ENCODE measurements around the gene CD163.
"Not testable (repeated sequence)": the region's sequence is repeated elsewhere in the genome, so short reads cannot be mapped to it uniquely, and the experiment has no call there.

CD163 gene

DNA sequence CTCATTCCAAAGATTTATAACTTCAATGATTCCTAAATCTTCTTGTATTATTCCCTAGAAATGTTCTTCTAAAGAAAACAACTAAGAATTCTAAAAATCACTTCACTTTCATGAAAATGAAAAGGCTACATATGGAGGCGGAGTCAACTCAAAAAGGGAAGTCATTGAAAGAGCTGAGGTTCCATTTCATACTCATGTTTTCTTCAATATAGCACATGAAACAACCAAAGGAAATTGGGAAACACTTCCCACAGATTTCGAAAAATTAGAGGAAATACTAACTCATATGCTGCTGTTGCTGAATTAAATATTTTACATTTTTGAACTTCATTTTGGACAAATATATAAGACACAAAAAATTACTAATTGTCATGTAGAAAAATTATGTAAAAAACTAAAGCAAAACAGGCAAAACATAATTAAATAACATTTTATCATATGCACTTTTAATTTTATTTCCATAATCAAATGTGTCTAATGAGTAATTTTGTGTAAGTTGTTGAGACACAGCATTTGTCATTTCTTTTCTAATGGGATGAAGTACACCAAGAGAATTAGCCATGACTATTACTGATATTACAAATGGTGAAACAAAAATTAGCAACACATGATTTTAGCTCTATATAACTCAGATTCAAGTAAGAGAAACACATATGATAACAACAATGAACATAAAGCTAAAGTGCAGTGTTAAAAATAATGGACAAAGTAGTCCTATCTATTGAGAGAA is at the start of gene CD163:
CD163 (minus strand) TSS at position 92 of the 730 bp plus-strand sequence; CDS start at position 5, 87 bp downstream.
- no peak for DNase-seq

DNA sequence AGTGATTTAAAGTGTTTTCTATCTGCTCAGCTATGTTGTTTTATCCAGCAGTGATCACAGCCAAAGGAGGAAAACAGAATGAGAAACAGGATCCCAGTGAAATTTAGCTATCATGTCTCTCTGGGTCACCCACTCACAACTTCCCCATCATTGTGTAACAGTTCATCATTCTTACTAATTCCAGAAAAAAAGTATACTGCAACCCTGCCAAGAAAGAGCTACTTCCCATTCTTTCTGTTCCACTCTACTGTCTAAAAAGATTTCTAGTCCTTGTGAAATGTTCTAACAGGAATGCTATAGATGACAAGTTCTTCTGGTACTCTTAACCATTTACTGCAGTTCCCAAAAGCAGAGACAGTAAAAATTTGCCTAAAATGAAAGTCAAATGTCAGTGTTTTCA is 39.2 kb upstream of the CD163 start:
- no peak for DNase-seq

DNA sequence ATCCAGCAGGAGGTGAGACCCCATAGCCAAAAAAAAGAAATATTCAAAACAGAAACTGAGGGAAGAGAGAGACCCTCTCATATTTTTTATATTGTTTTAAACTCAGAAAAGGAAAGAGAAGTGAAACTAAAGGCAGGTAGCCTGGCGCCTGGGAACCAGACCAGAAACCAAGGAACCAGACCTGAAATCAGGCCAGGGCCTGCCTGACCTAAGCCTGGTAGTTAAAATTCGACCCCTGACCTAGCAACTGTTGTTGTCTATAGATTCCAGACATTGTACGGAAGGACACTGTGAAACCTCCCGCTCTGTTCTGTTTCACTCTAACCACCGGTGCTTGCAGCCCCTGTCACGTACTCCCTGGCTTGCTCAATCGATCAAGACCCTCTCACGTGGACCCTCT is 38.5 kb upstream of the CD163 start:
- DNase-seq: no peak

DNA sequence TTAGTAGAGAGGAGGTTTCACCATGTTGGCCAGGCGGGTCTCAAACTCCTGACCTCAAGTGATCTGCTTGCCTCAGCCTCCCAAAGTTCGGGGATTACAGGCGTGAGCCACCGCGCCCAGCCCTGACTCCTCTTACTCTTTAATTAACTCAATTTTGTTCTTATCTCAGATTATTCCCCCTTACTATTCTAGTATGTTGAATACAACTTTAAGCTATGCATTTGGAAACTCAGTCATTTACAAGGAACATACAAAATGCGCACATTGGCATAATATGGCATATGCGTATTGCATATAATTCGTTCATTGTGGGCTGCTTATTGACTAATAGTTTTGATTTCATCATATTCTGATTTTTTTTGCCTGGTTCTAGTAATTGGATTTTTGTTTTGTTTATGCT is 10.8 kb upstream of the CD163 start:
- no peak for DNase-seq

DNA sequence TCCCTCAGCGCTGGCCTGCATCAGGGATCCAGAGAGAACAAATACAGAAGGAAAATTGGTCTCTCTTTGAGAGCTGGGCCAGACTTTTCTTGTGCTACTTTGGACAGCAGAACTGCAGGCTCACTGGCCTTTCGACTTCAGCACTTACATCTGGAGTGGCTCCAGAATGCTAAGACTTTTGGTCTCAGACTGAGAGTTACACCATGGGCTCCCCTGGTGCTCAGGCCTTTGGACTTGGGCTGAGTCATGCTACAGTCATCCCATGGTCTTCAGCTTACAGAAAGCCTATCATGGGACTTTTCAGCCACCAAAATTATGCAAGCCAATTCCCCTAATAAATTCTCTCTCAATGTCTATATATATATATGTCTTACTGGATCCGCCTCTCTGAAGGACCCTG is 9.0 kb upstream of the CD163 start:
- DNase-seq: no peak

DNA sequence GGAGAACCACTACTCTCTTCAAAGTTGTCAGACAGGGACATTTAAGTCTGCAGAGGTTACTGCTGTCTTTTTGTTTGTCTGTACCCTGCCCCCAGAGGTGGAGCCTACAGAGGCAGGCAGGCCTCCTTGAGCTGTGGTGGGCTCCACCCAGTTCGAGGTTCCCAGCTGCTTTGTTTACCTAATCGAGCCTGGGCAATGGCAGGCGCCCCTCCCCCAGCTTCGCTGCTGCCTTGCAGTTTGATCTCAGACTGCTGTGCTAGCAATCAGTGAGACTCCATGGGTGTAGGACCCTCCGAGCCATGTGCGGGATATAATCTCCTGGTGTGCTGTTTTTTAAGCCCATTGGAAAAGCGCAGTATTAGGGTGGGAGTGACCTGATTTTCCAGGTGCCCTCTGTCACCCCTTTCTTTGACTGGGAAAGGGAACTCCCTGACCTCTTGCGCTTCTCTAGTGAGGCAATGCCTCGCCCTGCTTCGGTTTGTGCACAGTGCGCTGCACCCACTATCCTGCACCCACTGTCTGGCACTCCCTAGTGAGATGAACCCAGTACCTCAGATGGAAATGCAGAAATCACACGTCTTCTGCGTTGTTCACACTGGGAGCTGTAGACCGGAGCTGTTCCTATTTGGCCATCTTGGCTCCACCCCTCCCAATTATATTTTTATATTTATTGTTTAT is 6.4 kb upstream of the CD163 start:
- not testable (repeated sequence) for DNase-seq

DNA sequence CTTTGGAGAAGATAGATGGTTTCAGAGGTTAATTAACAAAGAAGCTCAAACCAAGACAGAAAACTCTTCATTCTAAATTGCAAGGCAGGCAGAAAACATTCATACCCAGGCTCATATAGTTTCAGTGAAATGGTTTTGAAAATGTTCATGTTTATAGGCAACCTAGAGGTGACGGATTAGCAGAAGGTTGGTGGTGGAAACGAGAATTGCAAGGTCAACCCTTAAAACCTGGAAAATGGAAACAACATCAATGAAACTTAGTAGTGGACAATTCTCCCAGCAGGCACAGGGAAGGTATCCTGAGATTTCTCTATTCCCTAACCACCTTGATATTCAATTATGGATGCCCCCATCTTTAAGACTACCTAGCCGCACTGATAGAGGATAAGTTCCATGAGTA is 965 bp downstream of the CD163 start:
- no peak for DNase-seq

DNA sequence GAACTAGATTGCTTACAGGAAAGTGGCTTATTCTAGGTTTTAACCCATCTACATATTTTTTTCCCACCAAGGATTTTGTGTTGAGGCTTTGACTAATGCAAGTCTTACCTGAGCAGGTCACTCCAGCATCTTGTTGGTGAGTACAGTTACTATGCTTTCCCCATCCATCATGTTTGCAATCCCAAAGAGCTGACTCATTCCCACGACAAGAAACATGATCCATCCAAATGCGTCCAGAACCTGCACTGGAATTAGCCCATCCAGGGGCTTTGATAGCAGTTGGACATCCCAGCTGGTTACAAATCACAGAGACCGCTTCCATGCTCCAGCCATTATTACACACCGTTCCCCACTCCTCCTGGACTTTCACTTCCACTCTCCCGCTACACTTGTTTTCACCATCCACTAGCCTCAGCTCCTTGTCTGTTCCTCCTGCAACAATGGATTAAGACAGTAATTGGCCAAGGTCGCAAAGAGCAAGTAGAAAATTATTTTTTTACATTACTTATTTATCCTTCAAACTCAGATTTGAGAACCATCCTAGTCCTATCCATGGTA is 2.5 kb downstream of the CD163 start:
- DNase-seq: no peak

DNA sequence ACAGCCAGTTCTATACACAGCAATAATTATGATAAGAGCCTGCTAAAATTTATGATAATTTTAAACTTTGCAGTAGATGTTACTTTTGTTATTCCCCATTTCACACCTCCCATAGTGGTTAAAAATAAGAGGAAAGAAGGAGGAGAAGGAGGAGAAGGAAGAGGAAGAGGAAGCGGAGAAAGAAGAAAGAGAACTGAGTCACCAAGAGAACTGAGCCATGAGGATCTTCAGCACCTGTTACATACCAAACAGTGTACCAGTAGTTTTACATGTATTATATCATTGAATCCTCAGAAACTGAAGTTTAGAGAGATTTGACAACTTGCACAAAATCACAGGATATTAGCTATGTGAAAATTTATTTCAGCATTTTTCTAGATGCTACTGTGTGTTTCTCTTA is 3.9 kb downstream of the CD163 start:
- no peak for DNase-seq

DNA sequence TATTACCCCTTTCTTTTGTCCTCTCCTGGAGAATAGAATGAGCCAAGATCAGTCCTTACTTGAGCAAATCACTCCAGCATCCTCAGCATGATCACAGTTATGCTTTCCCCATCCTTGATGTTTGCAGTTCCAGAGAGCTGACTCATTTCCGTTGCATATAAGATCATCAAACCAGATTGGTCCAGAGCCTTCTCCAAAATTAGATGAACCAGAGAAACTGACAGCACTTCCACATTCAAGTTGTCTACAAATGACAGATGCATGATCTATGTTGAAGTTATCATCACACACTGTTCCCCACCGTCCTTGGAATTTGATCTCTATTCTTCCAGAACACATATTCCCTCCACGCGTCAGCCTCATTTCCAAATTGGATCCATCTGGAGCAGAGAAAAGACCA is 4.8 kb downstream of the CD163 start:
- no peak for DNase-seq

DNA sequence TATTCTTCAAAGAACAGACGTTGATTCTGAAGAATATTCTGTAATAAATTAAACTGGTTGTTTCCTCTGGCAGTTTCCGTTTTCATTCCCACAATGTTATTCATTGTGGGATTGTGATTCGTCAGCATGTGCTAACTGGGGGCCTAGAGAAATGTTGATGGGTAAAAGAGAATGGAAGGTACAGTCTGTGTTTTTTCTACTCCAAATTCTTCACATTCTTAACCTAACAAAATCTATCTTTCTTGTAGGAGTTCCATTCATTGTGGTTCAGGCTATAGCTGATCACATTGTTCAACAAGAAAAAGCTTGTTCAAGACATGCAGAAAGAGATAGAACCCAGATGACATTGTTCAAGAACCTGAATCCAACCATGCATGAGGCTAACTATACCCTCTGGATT is 5.9 kb downstream of the CD163 start:
- DNase-seq: no peak

DNA sequence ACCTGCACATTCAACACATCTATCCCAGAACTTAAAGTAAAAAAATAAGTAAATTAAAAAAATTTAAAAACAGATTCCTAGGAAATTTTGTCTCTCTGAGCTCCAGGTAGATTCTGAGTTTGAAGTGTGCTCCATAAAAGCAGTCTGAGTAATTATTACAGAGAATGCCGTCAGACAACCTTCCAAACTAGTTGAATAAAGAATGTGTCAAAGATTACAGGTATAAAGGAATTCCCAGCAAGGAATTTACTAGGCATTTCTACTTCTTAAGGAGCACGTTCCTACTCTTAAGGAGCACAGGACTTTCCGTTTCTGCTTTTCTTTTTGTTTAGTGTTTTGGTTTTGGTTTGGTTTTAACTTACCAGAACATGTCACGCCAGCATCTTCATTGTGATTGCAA is 7.1 kb downstream of the CD163 start:
- DNase-seq: no peak

DNA sequence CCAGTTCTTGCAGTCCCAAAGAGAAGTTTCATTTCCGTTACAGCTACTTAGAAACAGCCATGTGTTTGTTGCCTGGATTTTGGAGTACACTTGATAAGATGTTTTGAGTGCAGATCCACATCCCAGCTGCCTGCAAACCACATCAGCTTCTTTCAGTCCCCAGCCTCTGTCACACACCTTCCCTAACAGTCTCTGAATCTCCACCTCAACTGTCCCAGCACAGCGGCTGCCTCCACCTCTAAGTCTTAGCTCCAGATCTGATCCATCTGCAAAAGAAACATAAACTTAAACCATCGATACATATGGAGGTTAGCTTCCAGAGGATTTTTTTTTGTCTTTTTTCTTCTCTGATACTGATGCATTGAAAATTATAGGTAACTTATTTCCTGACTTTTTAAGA is 8.4 kb downstream of the CD163 start:
- DNase-seq: no peak

DNA sequence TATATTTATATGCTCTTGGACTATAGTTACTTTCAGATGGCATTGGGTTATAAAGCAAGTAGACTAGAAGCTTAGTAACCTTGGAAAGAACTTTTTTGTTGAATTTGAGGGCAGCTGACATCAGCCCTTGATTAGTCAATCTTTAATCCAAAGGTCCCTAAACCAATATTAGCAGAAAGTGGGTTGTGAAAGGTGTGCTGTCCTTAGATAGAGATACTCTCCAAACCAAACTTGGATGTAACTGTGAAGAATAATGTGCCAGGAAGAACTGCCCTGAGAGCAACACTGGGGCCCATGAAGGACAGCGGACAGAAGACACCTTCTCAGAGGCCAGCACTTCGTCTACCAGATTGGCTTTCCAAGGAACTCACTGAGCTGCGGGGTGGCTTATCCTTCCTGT is 10.6 kb downstream of the CD163 start:
- DNase-seq: no peak

DNA sequence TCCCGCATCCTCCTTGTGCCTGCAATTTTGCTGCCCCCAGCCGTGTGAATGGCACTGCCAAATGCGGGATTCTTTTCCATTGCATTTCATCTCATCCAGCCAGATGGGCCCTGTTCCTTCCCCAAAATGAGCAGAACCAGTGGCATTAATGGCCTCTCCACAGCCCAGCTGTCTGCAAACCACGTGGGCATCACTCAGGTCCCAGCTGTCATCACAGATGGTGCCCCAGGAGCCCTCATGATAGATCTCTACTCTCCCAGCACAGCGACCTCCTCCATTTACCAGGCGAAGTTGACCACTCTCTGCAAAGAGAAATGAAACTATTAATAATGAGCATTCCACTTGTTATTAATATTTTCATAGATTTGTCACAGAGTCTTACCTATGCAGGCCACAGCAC is 17.1 kb downstream of the CD163 start:
- no peak for DNase-seq

DNA sequence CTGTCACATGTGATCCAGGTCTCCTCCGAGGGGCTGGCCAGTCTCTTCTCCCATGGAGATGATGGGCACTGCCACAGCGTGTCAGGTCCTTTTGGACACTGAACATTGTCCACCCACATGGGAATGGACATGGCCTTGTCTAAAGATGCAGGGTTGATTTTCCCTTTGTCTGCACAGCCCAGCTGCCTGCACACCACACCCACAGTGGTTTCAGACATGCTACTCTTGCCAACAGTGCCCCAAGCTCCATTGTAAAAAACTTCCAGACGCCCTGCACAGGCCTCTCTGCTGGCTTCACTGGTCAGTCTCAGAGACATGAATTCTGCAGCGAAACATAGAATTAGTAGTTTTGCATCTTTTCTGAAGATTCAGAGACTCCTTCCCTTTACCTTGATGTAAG is 18.5 kb downstream of the CD163 start:
- no peak for DNase-seq

DNA sequence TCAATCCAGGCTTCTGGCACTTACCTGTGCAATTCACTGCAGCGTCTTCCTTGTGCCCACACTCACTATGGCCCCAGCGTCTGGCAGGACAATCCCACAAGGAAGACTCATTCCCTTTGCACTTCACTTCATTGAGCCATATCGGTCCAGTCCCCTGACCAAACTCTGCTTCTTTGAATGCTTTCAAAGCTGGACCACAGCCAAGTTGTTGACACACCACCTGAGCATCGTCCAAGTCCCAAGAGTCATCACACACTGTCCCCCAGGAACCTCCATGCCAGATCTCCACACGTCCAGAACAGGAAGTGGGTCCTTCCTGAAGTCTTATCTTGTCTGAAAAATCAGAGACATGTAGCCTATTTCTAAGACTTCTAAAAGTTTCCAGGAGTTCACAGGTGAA is 20.2 kb downstream of the CD163 start:
- no peak for DNase-seq

DNA sequence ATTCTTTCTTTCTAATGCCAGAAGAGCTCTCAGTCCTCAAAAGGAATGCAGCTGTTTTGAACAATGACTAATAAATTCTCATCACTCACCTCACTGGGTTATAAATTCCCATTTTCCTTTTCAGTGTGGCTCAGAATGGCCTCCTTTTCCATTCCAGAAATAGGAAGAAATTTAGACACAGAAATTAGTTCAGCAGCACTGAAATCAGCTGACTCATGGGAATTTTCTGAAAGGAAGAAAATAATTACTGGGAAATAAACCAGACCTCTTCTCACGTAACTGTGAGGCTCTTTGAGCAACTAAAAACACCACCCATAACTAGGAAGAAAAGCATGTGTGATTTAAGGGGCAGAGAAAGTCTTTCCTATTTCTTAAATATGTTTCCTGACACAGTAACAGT is 23.8 kb downstream of the CD163 start:
- no peak for DNase-seq

DNA sequence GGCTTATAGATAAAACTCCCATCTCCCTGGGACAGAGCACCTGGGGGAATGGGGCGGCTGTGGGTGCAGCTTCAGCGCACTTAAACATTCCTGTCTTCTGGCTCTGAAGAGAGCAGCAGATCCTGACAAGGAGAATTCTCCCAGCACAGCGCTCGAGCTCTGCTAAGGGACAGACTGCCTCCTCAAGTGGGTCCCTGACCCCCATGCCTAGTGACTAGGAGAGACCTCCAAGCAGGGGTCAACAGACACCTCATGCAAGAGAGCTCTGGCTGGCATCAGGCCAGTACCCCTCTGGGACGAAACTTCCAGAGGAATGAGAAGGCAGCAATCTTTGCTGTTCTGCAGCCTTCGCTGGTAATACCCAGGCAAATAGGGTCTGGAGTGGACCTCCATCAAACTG is 31.5 kb downstream of the CD163 start:
- no peak for DNase-seq

DNA sequence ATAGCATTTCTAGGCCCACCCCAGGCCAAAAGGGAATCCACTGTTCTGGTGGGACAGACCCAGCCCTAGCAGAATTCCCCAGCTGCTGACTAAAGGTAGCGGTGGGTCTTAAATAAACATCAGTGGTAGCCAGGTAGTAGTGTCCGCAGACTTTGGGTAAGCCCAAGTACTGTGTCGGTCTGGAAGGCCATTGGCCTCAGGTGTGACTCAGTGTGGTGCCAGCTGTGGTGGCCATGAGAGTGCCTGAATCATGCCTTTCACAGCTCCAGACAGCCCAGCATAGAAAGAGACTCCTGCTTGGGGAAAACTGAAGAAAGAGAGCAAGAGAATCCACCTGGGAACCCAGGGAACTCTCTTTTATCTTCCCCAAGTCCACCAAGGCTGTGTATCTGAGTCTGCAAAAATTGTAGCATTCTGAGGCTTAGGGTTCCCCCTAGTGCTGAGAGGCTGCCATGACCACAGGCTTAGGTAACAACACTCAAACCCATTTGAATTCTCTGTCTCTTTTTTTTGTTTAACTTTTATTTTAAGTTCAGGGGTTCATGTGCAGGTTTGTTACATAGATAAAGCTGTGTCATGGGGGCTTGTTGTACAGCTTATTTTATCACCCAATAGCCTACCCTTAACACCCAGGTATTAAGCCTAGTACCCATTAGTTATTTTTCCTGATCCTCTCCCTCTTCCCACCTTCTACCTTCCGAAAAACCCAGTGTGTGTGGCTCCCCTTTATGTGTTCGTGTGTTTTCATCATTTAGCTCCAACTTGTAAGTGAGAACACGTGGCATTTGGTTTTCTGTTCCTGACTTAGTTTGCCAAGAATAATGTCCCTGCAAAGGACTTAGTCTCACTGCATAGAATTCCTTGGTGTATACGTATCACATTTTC is 43.0 kb downstream of the CD163 start:
- peak; percentile 23 for DNase-seq

DNA sequence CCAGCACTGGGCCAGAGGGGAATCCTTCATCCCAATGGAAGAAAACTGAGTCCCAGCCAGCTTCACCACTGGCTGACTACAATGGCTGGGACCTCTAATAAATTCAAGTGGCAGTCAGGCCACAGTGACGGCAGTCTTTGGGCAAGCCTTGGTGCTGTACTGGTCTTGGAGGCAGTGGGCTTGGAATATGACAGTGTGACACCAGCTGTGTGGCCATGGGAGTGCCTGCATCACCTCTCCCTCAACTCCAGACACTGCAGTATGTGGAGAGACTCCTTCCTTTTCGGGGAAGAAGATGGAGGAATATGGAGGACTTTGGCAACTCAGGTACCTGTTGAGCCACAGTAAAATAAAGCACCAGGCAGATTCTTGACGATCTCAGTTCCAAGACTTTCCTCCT is 43.6 kb downstream of the CD163 start:
- DNase-seq: no peak

DNA sequence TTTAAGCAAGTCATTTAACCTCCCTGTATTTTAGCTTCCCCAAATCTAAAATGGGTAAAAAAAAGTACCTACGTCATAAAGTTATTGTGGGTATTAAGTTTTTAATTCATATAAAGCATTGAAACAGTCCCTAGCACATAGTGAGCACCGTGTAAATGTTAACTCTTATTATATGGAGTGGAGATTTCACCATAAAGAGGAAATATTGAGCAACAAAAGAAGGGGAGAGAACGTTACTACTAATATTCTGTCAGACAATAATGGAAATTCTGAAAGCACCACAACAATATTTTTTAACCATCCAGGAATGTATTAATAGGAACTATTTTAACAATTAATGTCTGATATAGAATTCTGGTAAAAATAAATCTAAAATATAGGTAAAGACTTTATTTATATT is 51.8 kb downstream of the CD163 start:
- DNase-seq: no peak

DNA sequence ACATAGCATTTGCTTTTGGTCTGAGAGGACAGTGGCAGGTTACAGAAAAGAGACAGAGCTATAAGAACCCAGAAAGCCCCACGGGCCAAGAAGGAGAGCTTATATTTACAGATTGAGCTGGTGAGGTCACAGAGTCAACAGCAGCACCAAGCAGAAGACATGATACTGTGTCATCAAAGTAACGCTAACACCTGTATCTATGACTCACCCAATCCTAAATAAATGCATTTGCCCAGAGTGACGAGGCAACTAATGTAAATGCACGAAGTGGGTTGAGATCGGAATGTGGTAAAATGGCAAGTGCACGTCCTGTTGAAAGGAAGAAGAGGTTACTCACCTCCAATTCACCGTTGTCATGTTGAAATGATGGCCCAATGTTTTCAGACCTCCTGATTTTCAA is 52.9 kb downstream of the CD163 start:
- DNase-seq: no peak

DNA sequence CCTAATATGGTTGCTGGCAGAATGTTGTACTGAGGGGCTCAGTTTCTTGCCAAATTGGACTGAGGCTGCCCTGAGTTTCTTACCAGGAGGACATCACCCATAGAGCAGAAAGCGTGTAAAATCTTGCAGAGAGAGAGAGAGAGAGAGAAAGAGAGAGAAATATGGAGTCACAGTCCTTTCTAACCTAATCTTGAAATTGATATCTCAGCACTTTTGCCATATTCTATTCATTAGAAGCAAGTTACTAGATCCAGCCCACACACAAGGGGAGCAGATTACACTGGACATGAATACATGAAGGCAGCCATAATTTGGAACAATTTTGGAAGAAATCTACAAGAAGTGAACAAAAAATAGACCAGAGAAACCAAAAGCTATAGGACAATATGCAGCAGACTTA is 55.5 kb downstream of the CD163 start:
- DNase-seq: no peak
